Sigmoid colon (tissue), 4 donors: ENCODE measurements around the gene CIZ1.

ENCODE experiments used
- EP300 ChIP-seq, 4 donors: sonication (generic); formaldehyde crosslinking; IDR thresholded peaks; one replicate each; pipeline ENCODE4 v1.6.1; 2017; ENCODE audit warnings: antibody characterized with exemption in 4 of 4
- POLR2A ChIP-seq, 2 donors: fragments of 450-650 bp; IDR thresholded peaks; one replicate each; pipeline ENCODE4 v1.6.1; 2016; ENCODE audit warnings: antibody characterized with exemption in 2 of 2, mild to moderate bottlenecking in 2 of 2, moderate library complexity in 2 of 2
- TF ChIP-seq, protein P1 (sequence below), 4 experiments: fragments of 450-650 bp in 3 of 4; fragments of 200-600 bp in 1 of 4; IDR thresholded peaks; one replicate each; pipeline ENCODE4 v1.5.1; 2016 to 2019; ENCODE audit warnings: antibody characterized with exemption in 4 of 4, mild to moderate bottlenecking in 3 of 4, moderate library complexity in 2 of 4

DNA sequence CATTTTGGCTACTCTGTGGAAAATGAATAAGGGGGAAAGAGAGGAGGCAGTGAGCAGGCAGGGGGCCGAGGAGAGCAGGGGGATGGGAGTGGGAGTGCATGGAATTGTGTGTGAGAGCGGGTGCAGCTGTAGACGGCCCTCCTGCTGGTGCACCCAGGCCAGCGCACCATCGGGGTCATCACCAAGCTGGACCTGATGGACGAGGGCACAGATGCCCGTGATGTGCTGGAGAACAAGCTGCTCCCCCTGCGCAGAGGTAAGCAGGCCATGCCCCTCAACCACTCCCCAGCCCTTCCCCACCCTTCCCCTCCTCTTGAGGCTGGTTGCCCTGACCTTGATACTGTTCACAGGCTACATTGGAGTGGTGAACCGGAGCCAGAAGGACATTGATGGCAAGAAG is 28.5 kb upstream of the CIZ1 start:
- TF ChIP-seq, protein P1, sequence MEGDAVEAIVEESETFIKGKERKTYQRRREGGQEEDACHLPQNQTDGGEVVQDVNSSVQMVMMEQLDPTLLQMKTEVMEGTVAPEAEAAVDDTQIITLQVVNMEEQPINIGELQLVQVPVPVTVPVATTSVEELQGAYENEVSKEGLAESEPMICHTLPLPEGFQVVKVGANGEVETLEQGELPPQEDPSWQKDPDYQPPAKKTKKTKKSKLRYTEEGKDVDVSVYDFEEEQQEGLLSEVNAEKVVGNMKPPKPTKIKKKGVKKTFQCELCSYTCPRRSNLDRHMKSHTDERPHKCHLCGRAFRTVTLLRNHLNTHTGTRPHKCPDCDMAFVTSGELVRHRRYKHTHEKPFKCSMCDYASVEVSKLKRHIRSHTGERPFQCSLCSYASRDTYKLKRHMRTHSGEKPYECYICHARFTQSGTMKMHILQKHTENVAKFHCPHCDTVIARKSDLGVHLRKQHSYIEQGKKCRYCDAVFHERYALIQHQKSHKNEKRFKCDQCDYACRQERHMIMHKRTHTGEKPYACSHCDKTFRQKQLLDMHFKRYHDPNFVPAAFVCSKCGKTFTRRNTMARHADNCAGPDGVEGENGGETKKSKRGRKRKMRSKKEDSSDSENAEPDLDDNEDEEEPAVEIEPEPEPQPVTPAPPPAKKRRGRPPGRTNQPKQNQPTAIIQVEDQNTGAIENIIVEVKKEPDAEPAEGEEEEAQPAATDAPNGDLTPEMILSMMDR (IDR thresholded peaks at IDR 0.05) = no peak
- no peak for TF ChIP-seq POLR2A (IDR thresholded peaks at IDR 0.05)
- TF ChIP-seq EP300 (IDR thresholded peaks at IDR 0.05) = no peak
